Osteoblast (primary cell): ENCODE measurements around the gene OSGEP. TPM values are rescaled to one million over a fixed set of nuclear protein-coding genes. Genes with fewer than 3 reads are reported as not detected.

ENCODE experiments used
- DNase-seq: peaks from one replicate; pipeline ENCODE4 v3.0.0; 2011; ENCODE audit warnings: low spot score, mixed read lengths; ENCODE audit not compliant: insufficient read length; ENCODE audit errors: missing footprints
- H2AFZ ChIP-seq: 2 replicates; pipeline ENCODE4 v1.6.0; 2011; ENCODE audit warnings: mild to moderate bottlenecking, low read length
- H3K27ac ChIP-seq: 2 replicates; pipeline ENCODE4 v1.5.1; 2011; ENCODE audit warnings: mild to moderate bottlenecking, low read depth, low read length, moderate library complexity
- H3K27me3 ChIP-seq: 2 replicates; pipeline ENCODE4 v1.6.0; 2012; ENCODE audit warnings: mild to moderate bottlenecking, control low read depth, inconsistent platforms, low read length, moderate library complexity; ENCODE audit not compliant: insufficient read depth
- H3K36me3 ChIP-seq: 2 replicates; pipeline ENCODE4 v1.5.1; 2011; ENCODE audit warnings: mild to moderate bottlenecking, low read length, control low read depth, moderate library complexity; ENCODE audit not compliant: insufficient read depth
- H3K4me1 ChIP-seq: 2 replicates; pipeline ENCODE4 v1.5.1; 2011; ENCODE audit warnings: mild to moderate bottlenecking, low read length, control low read depth, moderate library complexity; ENCODE audit not compliant: insufficient read depth
- H3K4me2 ChIP-seq: 2 replicates; pipeline ENCODE4 v1.6.0; 2011; ENCODE audit warnings: mild to moderate bottlenecking, low read length; ENCODE audit not compliant: insufficient read depth
- H3K4me3 ChIP-seq: fragments of 200-600 bp; sonication (generic); 3 replicates; pipeline ENCODE4 v1.5.1; 2012; ENCODE audit warnings: mild to moderate bottlenecking, low read length, inconsistent platforms; ENCODE audit not compliant: insufficient read depth
- H3K79me2 ChIP-seq: 2 replicates; pipeline ENCODE4 v1.6.0; 2012; ENCODE audit warnings: mild to moderate bottlenecking, low read length, control low read depth, inconsistent platforms; ENCODE audit not compliant: insufficient read depth
- H3K9me3 ChIP-seq: 2 replicates; pipeline ENCODE4 v1.5.1; 2011; ENCODE audit warnings: low read depth, low read length, control low read depth
- H4K20me1 ChIP-seq: 2 replicates; pipeline ENCODE4 v1.6.0; 2012; ENCODE audit warnings: mild to moderate bottlenecking, low read length, control low read depth; ENCODE audit not compliant: insufficient read depth
- total RNA-seq: library from RNA; depleted of rRNA; stranded (reverse); fragments of >200 nt; gene quantifications from 2 replicates; pipeline ENCODE4 v1.2.3, GENCODE V29; 2012
- TF ChIP-seq, protein P1 (sequence below): IDR thresholded peaks from 2 replicates; pipeline ENCODE4 v1.5.1; 2011; ENCODE audit warnings: mild to moderate bottlenecking, low read depth, low read length, moderate library complexity; ENCODE audit errors: extremely low read depth

OSGEP gene
- total RNA-seq, 1 donor = 47.8 TPM

DNA sequence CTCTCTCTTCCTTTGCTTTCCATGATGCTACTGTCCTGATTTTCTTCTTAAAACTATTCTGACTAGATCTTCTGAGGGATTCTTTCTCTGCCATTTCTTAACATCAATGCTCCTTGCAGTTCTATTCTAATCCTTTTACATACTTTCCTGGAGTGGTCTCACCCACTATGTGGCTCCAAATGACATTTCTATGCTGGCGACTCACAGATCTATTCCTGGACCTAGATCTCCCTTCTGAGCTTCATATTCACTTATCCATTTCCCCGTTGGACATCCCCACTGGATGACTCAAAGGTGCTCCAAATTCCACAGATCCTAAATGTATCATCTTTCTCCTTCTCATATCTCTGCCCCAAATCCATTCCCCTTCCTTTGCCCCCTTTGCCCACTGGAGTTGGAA, 45.4 kb downstream of the OSGEP start:
- Histone ChIP-seq H3K36me3 (peaks cover 32% of the 10 kb centered on the region), H3K9me3 (no peaks in the 10 kb centered on the region), H3K4me2 (no peak overlapping the region), H3K79me2 (peaks cover 61% of the 10 kb centered on the region), H3K4me3 (no peak overlapping the region), H3K4me1 (peaks cover 16% of the 10 kb centered on the region), H3K27ac (peak overlapping the region; percentile 26), H4K20me1 (peaks cover 15% of the 10 kb centered on the region), H3K27me3 (no peaks in the 10 kb centered on the region), H2AFZ (no peak overlapping the region)
- TF ChIP-seq, protein P1, sequence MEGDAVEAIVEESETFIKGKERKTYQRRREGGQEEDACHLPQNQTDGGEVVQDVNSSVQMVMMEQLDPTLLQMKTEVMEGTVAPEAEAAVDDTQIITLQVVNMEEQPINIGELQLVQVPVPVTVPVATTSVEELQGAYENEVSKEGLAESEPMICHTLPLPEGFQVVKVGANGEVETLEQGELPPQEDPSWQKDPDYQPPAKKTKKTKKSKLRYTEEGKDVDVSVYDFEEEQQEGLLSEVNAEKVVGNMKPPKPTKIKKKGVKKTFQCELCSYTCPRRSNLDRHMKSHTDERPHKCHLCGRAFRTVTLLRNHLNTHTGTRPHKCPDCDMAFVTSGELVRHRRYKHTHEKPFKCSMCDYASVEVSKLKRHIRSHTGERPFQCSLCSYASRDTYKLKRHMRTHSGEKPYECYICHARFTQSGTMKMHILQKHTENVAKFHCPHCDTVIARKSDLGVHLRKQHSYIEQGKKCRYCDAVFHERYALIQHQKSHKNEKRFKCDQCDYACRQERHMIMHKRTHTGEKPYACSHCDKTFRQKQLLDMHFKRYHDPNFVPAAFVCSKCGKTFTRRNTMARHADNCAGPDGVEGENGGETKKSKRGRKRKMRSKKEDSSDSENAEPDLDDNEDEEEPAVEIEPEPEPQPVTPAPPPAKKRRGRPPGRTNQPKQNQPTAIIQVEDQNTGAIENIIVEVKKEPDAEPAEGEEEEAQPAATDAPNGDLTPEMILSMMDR = no peak
- peak; percentile 63 for DNase-seq

DNA sequence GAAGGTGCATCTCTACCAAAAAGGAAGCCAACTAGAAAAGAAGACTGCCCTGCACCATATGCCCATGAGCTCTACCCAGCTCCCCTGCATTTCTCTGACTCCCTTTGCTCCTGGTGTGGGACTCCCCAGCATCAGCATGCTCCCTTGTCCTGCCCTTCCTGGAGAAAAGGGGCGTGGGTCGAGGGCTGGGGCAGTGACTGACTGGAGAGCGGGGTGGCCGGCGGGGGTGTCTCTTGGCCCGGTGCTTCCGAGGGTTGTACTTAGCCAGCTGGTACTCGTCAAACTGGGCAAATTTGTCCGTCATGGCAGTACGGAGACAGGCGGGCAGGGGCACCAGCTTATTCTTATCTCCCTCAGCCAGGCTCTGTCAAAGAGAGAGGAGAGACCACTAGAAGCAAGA, 51.1 kb downstream of the OSGEP start:
- TF ChIP-seq, protein P1 = no peak
- no peak overlapping the region for H3K4me2 ChIP-seq
- H3K9me3 ChIP-seq = no peaks in the 10 kb centered on the region
- peaks cover 64% of the 10 kb centered on the region for H3K36me3 ChIP-seq
- no peak overlapping the region for H3K27ac ChIP-seq
- H3K4me1 ChIP-seq = peaks cover 3% of the 10 kb centered on the region
- H3K79me2 ChIP-seq = peaks cover 31% of the 10 kb centered on the region
- H3K27me3 ChIP-seq = no peaks in the 10 kb centered on the region
- H2AFZ ChIP-seq = no peak overlapping the region
- H4K20me1 ChIP-seq = peaks cover 8% of the 10 kb centered on the region
- DNase-seq = no peak
- H3K4me3 ChIP-seq = no peak overlapping the region

DNA sequence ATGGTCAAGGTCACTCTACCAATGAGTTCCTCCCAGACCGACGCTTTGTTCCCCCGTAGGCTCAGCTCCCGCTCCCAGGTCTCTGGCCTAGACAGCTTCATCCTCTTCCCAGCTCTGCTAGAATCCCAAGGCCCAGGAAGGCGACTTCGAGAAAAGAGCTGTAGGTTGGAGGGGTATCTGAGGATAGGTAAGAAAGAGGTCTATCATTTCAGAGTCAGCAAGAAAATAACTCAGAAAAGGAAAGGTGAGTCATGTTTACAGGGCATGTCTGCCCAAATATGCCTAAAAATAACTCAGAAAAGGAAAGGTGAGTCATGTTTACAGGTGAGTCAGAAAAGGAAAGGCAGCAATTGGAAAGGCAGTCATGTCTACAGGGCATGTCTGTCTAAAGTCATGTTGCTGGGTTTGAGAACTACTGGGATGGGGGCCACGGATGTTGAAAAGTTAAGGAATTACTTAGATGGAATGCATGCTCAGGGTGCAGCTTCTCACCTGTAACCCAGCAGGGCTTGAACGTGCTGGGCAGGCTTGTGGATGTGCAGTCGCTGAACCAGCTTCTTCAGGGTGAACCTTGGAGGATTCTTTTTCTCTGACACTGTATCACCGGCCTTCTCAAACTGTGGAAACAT, 53.5 kb downstream of the OSGEP start:
- H2AFZ ChIP-seq = no peak overlapping the region
- peak; percentile 77 for DNase-seq
- H4K20me1 ChIP-seq = no peaks in the 10 kb centered on the region
- H3K4me3 ChIP-seq = no peak overlapping the region
- peaks cover 9% of the 10 kb centered on the region for H3K79me2 ChIP-seq
- TF ChIP-seq, protein P1 = no peak
- no peak overlapping the region for H3K4me2 ChIP-seq
- no peaks in the 10 kb centered on the region for H3K9me3 ChIP-seq
- H3K4me1 ChIP-seq = peaks cover 3% of the 10 kb centered on the region
- no peak overlapping the region for H3K27ac ChIP-seq
- H3K36me3 ChIP-seq = peaks cover 60% of the 10 kb centered on the region
- H3K27me3 ChIP-seq = no peaks in the 10 kb centered on the region

DNA sequence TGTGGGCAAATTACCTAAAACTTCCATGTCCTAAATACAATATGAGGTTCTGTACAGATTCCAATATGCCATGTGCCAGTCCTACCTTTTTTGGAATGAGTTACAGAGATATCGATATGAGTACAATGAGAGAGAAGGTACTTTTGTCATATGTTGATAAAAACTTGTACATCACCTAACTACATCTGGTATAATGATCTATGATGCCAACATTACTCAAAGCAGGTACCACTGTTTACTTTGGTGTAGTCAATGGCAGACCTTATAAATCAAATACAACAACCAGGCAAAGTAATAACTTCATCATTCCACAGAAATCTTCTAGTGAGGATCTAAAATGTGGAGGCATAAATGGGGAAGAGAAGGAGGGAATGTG, 54.0 kb downstream of the OSGEP start:
- Histone ChIP-seq H3K27me3 (no peaks in the 10 kb centered on the region), H3K36me3 (peaks cover 63% of the 10 kb centered on the region), H3K27ac (no peak overlapping the region), H3K79me2 (peaks cover 7% of the 10 kb centered on the region), H3K4me2 (no peak overlapping the region), H2AFZ (no peak overlapping the region), H4K20me1 (no peaks in the 10 kb centered on the region), H3K9me3 (no peaks in the 10 kb centered on the region), H3K4me3 (no peak overlapping the region), H3K4me1 (peaks cover 3% of the 10 kb centered on the region)
- no peak for DNase-seq
- TF ChIP-seq, protein P1 = no peak
